ENCODE measurements around the gene DMTF1. TPM values are rescaled to one million over a fixed set of nuclear protein-coding genes. Genes with fewer than 3 reads are reported as not detected.

DMTF1 gene
- polyA plus RNA-seq, 1 donor (not counting 4 experiments of a cell fraction or from before 2014, with no cell fraction given) = 98.4 TPM

DNA sequence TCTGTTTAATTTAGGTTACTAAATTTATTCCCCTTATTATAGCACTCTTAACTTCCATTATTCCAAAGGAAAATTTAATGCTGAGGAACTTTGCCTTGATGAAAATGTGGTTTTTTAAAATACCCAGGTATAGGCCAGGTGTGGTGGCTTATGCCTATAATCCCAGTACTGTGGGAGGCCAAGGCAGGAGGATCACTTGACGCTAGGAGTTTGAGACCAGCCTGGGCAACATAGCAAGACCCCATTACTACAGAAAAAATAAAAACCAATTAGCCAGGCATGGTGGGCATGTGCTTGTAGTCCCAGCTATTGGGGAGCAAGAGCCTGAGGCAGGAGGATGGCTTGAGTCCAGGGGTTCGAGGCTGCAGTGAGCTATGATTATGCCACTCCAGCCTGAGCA lies 34.9 kb downstream of the DMTF1 start:
- FAIRE-seq = no peak
- Histone ChIP-seq H3K4me3 (ENCODE audit: control insufficient read depth in 2 of 3, extremely low read depth in 1 of 3, insufficient read depth in 2 of 3, low read depth in 1 of 3, low read length in 3 of 3) (no peak overlapping the region), H3K4me1 (ENCODE audit: control insufficient read depth, extremely low read depth, insufficient read depth, low read length) (peaks cover 2% of the 10 kb centered on the region), H3K79me2 (ENCODE audit: control insufficient read depth, insufficient read depth, low read length) (no peaks in the 10 kb centered on the region), H3K9ac (ENCODE audit: control insufficient read depth, extremely low read depth, insufficient read depth, low read length) (no peak overlapping the region), H4K20me1 (ENCODE audit: control insufficient read depth, extremely low read depth, insufficient read depth, low read length) (no peaks in the 10 kb centered on the region), H2AFZ (ENCODE audit: control insufficient read depth, low read length) (no peak overlapping the region), H3K27ac (ENCODE audit: control insufficient read depth, insufficient read depth, low read length) (no peak overlapping the region), H3K9me1 (ENCODE audit: control insufficient read depth, extremely low read depth, insufficient read depth, low read length) (no peaks in the 10 kb centered on the region), H3K9me3 (ENCODE audit: control insufficient read depth, low read depth, low read length) (no peaks in the 10 kb centered on the region), H3K36me3 (ENCODE audit: control insufficient read depth in 2 of 2, extremely low read depth in 1 of 2, insufficient read depth in 2 of 2, low read length in 2 of 2) (peaks cover 21 to 47% of the 10 kb centered on the region in 2 experiments), H3K27me3 (ENCODE audit: control insufficient read depth, extremely low read depth, insufficient read depth, low read length) (no peaks in the 10 kb centered on the region), H3K4me2 (ENCODE audit: control insufficient read depth, extremely low read depth, insufficient read depth, low read depth, low read length) (no peak overlapping the region)
- no peak for TF ChIP-seq EZH2 (IDR thresholded peaks at IDR 0.05; ENCODE audit: low read length)
- TF ChIP-seq, protein P1, sequence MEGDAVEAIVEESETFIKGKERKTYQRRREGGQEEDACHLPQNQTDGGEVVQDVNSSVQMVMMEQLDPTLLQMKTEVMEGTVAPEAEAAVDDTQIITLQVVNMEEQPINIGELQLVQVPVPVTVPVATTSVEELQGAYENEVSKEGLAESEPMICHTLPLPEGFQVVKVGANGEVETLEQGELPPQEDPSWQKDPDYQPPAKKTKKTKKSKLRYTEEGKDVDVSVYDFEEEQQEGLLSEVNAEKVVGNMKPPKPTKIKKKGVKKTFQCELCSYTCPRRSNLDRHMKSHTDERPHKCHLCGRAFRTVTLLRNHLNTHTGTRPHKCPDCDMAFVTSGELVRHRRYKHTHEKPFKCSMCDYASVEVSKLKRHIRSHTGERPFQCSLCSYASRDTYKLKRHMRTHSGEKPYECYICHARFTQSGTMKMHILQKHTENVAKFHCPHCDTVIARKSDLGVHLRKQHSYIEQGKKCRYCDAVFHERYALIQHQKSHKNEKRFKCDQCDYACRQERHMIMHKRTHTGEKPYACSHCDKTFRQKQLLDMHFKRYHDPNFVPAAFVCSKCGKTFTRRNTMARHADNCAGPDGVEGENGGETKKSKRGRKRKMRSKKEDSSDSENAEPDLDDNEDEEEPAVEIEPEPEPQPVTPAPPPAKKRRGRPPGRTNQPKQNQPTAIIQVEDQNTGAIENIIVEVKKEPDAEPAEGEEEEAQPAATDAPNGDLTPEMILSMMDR (optimal IDR thresholded peaks at IDR 0.05 in 1 of 3, IDR thresholded peaks at IDR 0.05 in 1 of 3, conservative IDR thresholded peaks at IDR 0.05 in 1 of 3; ENCODE audit: extremely low read depth in 1 of 3, insufficient read depth in 2 of 3, low read length in 3 of 3) = no peak
- DNase-seq (ENCODE audit: low read depth, low spot score) = no peak
- dilution Hi-C loops (cut with MboI; ENCODE audit: extremely low pct_ligation_motif_present, low sequenced_read_pairs) = no loop called here

DNA sequence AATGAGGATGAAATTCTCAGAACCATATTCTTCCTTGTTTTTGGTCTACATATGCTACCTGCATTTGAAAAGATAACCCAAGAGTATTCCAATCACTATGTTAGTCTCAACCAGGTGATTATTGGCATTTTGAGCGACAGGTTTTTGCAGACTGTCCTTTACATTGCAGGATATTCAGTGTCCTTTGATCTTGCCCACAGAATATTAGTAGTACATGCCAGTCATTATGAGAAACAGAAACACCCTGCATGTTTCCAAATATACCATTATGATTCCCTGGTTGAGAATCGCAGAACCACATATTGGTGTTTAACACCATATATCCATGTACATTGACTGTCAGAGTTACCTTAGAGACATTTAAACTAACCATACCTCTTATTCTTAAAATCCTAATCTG lies 36.7 kb downstream of the DMTF1 start:
- H3K4me3 ChIP-seq (ENCODE audit: control insufficient read depth in 2 of 3, extremely low read depth in 1 of 3, insufficient read depth in 2 of 3, low read depth in 1 of 3, low read length in 3 of 3) = no peak overlapping the region
- dilution Hi-C loops (cut with MboI; ENCODE audit: extremely low pct_ligation_motif_present, low sequenced_read_pairs) = no loop called here
- no peaks in the 10 kb centered on the region for H3K9me1 ChIP-seq (ENCODE audit: control insufficient read depth, extremely low read depth, insufficient read depth, low read length)
- no peak for FAIRE-seq
- no peak overlapping the region for H3K4me2 ChIP-seq (ENCODE audit: control insufficient read depth, extremely low read depth, insufficient read depth, low read depth, low read length)
- H2AFZ ChIP-seq (ENCODE audit: control insufficient read depth, low read length) = no peak overlapping the region
- H3K79me2 ChIP-seq (ENCODE audit: control insufficient read depth, insufficient read depth, low read length) = no peaks in the 10 kb centered on the region
- no peak overlapping the region for H3K27ac ChIP-seq (ENCODE audit: control insufficient read depth, insufficient read depth, low read length)
- H3K9me3 ChIP-seq (ENCODE audit: control insufficient read depth, low read depth, low read length) = no peaks in the 10 kb centered on the region
- no peaks in the 10 kb centered on the region for H4K20me1 ChIP-seq (ENCODE audit: control insufficient read depth, extremely low read depth, insufficient read depth, low read length)
- no peaks in the 10 kb centered on the region for H3K27me3 ChIP-seq (ENCODE audit: control insufficient read depth, extremely low read depth, insufficient read depth, low read length)
- no peak for TF ChIP-seq EZH2 (IDR thresholded peaks at IDR 0.05; ENCODE audit: low read length)
- TF ChIP-seq, protein P1 (optimal IDR thresholded peaks at IDR 0.05 in 1 of 3, IDR thresholded peaks at IDR 0.05 in 1 of 3, conservative IDR thresholded peaks at IDR 0.05 in 1 of 3; ENCODE audit: extremely low read depth in 1 of 3, insufficient read depth in 2 of 3, low read length in 3 of 3) = no peak
- H3K4me1 ChIP-seq (ENCODE audit: control insufficient read depth, extremely low read depth, insufficient read depth, low read length) = peaks cover under 1% of the 10 kb centered on the region
- peaks cover 22 to 50% of the 10 kb centered on the region in 2 experiments for H3K36me3 ChIP-seq (ENCODE audit: control insufficient read depth in 2 of 2, extremely low read depth in 1 of 2, insufficient read depth in 2 of 2, low read length in 2 of 2)
- DNase-seq (ENCODE audit: low read depth, low spot score) = no peak
- H3K9ac ChIP-seq (ENCODE audit: control insufficient read depth, extremely low read depth, insufficient read depth, low read length) = no peak overlapping the region
